GM12878 (cell line): ENCODE measurements around the gene ABCB10. TPM values are rescaled to one million over a fixed set of nuclear protein-coding genes. Genes with fewer than 3 reads are reported as not detected.

Experiments used
- ATAC-seq: fragments of 200-7000 bp; cut with Tn5 transposase; 3 replicates; pipeline ENCODE4 v1.9.1; 2020; ENCODE audit warnings: mild to moderate bottlenecking, moderate library complexity
- BruUV-seq: library from RNA; stranded (reverse); fragments of 400-500 nt; replicated peaks from 2 replicates; lab custom pipeline; 2021; lab: Mats Ljungman, UMichigan
- CTCF ChIA-PET: fragments of 300-600 bp; sonication (Branson Sonifier 250); formaldehyde crosslinking; extraction: SDS; loops from one replicate; lab custom pipeline; 2021; ENCODE audit warnings: inconsistent platforms; lab: Yijun Ruan, JAX
- POLR2A ChIA-PET: fragments of 350-600 bp; formaldehyde crosslinking; extraction: SDS; loops from one replicate; lab custom pipeline; 2021; ENCODE audit warnings: inconsistent platforms; lab: Charles Lee
- RAD21 ChIA-PET: fragments of 300-600 bp; sonication (Branson Sonifier 250); formaldehyde crosslinking; loops from one replicate; lab custom pipeline; 2023; ENCODE audit warnings: antibody characterized with exemption; ENCODE audit not compliant: unreplicated experiment; lab: Charles Lee
- SMC1A ChIA-PET: fragments of 300-600 bp; sonication (Branson Sonifier 250); formaldehyde crosslinking; loops from one replicate; lab custom pipeline; 2023; ENCODE audit not compliant: unreplicated experiment, uncharacterized antibody; lab: Charles Lee
- DNase-seq: peaks from one replicate; pipeline ENCODE4 v3.0.0-alpha.2; 2011; ENCODE audit warnings: low read depth, low spot score
- FAIRE-seq: peaks from 3 replicates; lab custom pipeline; 2011; peaks lifted over from hg19 to GRCh38; lab: Jason Lieb, UNC
- H2AFZ ChIP-seq: 2 replicates; pipeline ENCODE4 v1.6.0; 2011; ENCODE audit warnings: low read depth, low read length, control low read depth; ENCODE audit not compliant: control insufficient read depth
- H3K27ac ChIP-seq: 2 replicates; pipeline ENCODE4 v1.5.1; 2011; ENCODE audit warnings: control low read depth; ENCODE audit not compliant: control insufficient read depth, insufficient read depth
- H3K27me3 ChIP-seq, 2 experiments: replicated peaks in 1 of 2; 2 replicates each; pipeline versions ENCODE4 v1.6.0 to v1.6.1; 2011; ENCODE audit warnings: low read length in 1 of 2; ENCODE audit not compliant: control insufficient read depth in 2 of 2, insufficient read depth in 2 of 2
- H3K36me3 ChIP-seq, 2 experiments: 2 replicates each; pipeline ENCODE4 v1.5.1; 2011; ENCODE audit warnings: low read length in 1 of 2; ENCODE audit not compliant: control insufficient read depth in 2 of 2, insufficient read depth in 2 of 2
- H3K4me1 ChIP-seq: 2 replicates; pipeline ENCODE4 v1.6.1; 2011; ENCODE audit warnings: mild to moderate bottlenecking, low read length, moderate library complexity, mixed read lengths; ENCODE audit not compliant: control insufficient read depth, insufficient read depth
- H3K4me2 ChIP-seq: 2 replicates; pipeline ENCODE4 v1.6.0; 2011; ENCODE audit warnings: control low read depth; ENCODE audit not compliant: control insufficient read depth, insufficient read depth
- H3K4me3 ChIP-seq: fragments of 200-600 bp; sonication (generic); 2 replicates; pipeline ENCODE4 v1.5.1; 2016
- H3K79me2 ChIP-seq: 2 replicates; pipeline ENCODE4 v1.6.0; 2011; ENCODE audit warnings: low read length; ENCODE audit not compliant: control insufficient read depth, insufficient read depth
- H3K9ac ChIP-seq: 2 replicates; pipeline ENCODE4 v1.8.0; 2011; ENCODE audit warnings: low read length, control low read depth, mixed read lengths; ENCODE audit not compliant: control insufficient read depth, insufficient read depth
- H3K9me3 ChIP-seq: replicated peaks from 3 replicates; pipeline ENCODE4 v1.5.1; 2011; ENCODE audit warnings: mild to moderate bottlenecking, low read length; ENCODE audit not compliant: control insufficient read depth, insufficient read depth
- H4K20me1 ChIP-seq: 2 replicates; pipeline ENCODE4 v1.6.0; 2011; ENCODE audit not compliant: control insufficient read depth, insufficient read depth
- DPF2 ChIP-seq: fragments of 450-650 bp; IDR thresholded peaks from 2 replicates; pipeline ENCODE4 v1.6.1; 2017; ENCODE audit warnings: mild to moderate bottlenecking
- IRF4 ChIP-seq: IDR thresholded peaks from 2 replicates; pipeline ENCODE4 v1.6.1; 2011; ENCODE audit warnings: low read depth, low read length
- NR2C2 ChIP-seq: IDR thresholded peaks from 2 replicates; pipeline ENCODE4 v1.6.1; 2011; ENCODE audit warnings: borderline replicate concordance, low read depth; ENCODE audit not compliant: control insufficient read depth, insufficient read length
- RFX5 ChIP-seq: IDR thresholded peaks from 2 replicates; pipeline ENCODE4 v1.6.1; 2011; ENCODE audit warnings: low read depth, low read length, improper control_type of control experiment
- SMAD5 ChIP-seq: IDR thresholded peaks from 2 replicates; pipeline ENCODE4 v1.6.1; 2016; ENCODE audit warnings: antibody characterized with exemption, low read depth
- STAT1 ChIP-seq: fragments of 450-650 bp; conservative IDR thresholded peaks from 2 replicates; pipeline ENCODE4 v1.6.1; 2014; ENCODE audit warnings: antibody characterized with exemption, mild to moderate bottlenecking
- SUZ12 ChIP-seq: fragments of 200-600 bp; sonication (generic); IDR thresholded peaks from one replicate; pipeline ENCODE4 v1.6.1; 2018; ENCODE audit warnings: antibody characterized with exemption, mild to moderate bottlenecking; ENCODE audit not compliant: unreplicated experiment
- ZBTB33 ChIP-seq: fragments of 450-650 bp; IDR thresholded peaks from 2 replicates; pipeline ENCODE4 v1.6.1; 2017; ENCODE audit warnings: mild to moderate bottlenecking
- ZNF622 ChIP-seq: fragments of 450-650 bp; IDR thresholded peaks from 2 replicates; pipeline ENCODE4 v1.6.1; 2017; ENCODE audit warnings: mild to moderate bottlenecking, inconsistent platforms
- WGBS: methylation state at CpG from one replicate; pipeline ENCODE4 v1.1.6; 2016; ENCODE audit warnings: low lambda C conversion rate; ENCODE audit not compliant: insufficient replicate concordance, insufficient coverage; ENCODE audit errors: missing lambda C conversion rate; 5-methylcytosine and 5-hydroxymethylcytosine counted together
- in situ Hi-C: fragments of 300-500 bp; cut with MboI; formaldehyde crosslinking; loops from 9 replicates; pipeline ENCODE4 v1.14.3; 2018; ENCODE audit warnings: mixed read lengths
- intact Hi-C: fragments of 100-400 bp; cut with micrococcal nuclease; formaldehyde crosslinking; loops from one replicate; pipeline ENCODE4 v1.14.2; 2022; ENCODE audit not compliant: unreplicated experiment
- polyA plus RNA-seq, 11 experiments: library from polyadenylated mRNA; depleted of rRNA in 4 of 11; unstranded in 6 of 11; stranded (reverse) in 5 of 11; fragments of >200 nt; fragmentation: Nextera tagmentation in 4 of 11; fragmentation: Illumina TruSeq in 1 of 11; extraction: Ambion mirVana in 4 of 11; extraction: Trizol in 1 of 11; gene quantifications; 1 replicate in 1 of 11; 2 replicates in 10 of 11; pipeline versions ENCODE4 v1.2.1 to v1.2.3, GENCODE V29; 2011 to 2016; ENCODE audit warnings: inconsistent platforms in 2 of 11, missing spikeins in 2 of 11, low read depth in 1 of 11
- total RNA-seq, 4 experiments: library from RNA; depleted of rRNA in 3 of 4; stranded (reverse); fragments of >200 nt in 3 of 4; fragmentation: Illumina TruSeq in 1 of 4; extraction: Trizol in 1 of 4; gene quantifications; 2 replicates each; pipeline versions ENCODE4 v1.2.1 to v1.2.3, GENCODE V29; 2013 to 2021

ABCB10 gene
- total and polyA plus RNA-seq, 10 of the 15 experiments (the other 5 are each of a cell fraction or from before 2014, with no cell fraction given): 8.0 to 30.5 (median 16.7) TPM

- no TSS peak for BruUV-seq
- no peak overlapping the region for H3K9ac ChIP-seq
- CTCF ChIA-PET: interaction anchor here (1.3 kb wide), 1 partner anchor 212 kb away, joined by 6 read pairs; no protein-coding TSS in a partner anchor
- H3K79me2 ChIP-seq: no peaks in the 10 kb centered on the region
- in situ Hi-C loops: no loop called here
- no peak overlapping the region for H3K4me3 ChIP-seq
- TF ChIP-seq SUZ12 (no peak), NR2C2 (no peak), DPF2 (no peak), STAT1 (no peak), ZNF622 (no peak)
- no peak for DNase-seq
- no peak overlapping the region for H3K4me2 ChIP-seq
- H3K27ac ChIP-seq: no peak overlapping the region
- peaks cover 8 to 24% of the 10 kb centered on the region in 2 experiments for H3K36me3 ChIP-seq
- H3K4me1 ChIP-seq: no peaks in the 10 kb centered on the region
- intact Hi-C loops: no loop called here
- POLR2A ChIA-PET: no interaction called here
- H3K9me3 ChIP-seq: no peaks in the 10 kb centered on the region
- H3K27me3 ChIP-seq: no peaks in the 10 kb centered on the region
- ATAC-seq: no peak
- WGBS: 100% methylated on average over 3 of the region's 3 CpGs
- SMC1A ChIA-PET: interaction anchor here (1.2 kb wide), 1 partner anchor 11 kb away, joined by 3 read pairs; no protein-coding TSS in a partner anchor
- RAD21 ChIA-PET: interaction anchor here (1.1 kb wide), 1 partner anchor 11 kb away, joined by 3 read pairs; no protein-coding TSS in a partner anchor
- FAIRE-seq: no peak
- no peaks in the 10 kb centered on the region; the same call in 1 of the 2 replicates for H4K20me1 ChIP-seq
- no peak overlapping the region for H2AFZ ChIP-seq
These were observed 87.3 kb downstream of the ABCB10 start for GRCh38 chr1:229471175-229471574.

GRCh38 chr1:229470406-229471043 lies 88.0 kb downstream of the ABCB10 start:
- Histone ChIP-seq H3K4me1 (no peaks in the 10 kb centered on the region), H3K4me2 (no peak overlapping the region), H2AFZ (no peak overlapping the region), H3K4me3 (no peak overlapping the region), H3K9me3 (no peaks in the 10 kb centered on the region), H3K9ac (no peak overlapping the region), H3K27ac (no peak overlapping the region), H3K79me2 (no peaks in the 10 kb centered on the region), H4K20me1 (no peaks in the 10 kb centered on the region; the same call in 1 of the 2 replicates), H3K36me3 (peaks cover 8 to 24% of the 10 kb centered on the region in 2 experiments), H3K27me3 (no peaks in the 10 kb centered on the region)
- POLR2A ChIA-PET: no interaction called here
- in situ Hi-C loops: no loop called here
- no peak for ATAC-seq
- SMC1A ChIA-PET: no interaction called here
- BruUV-seq: no TSS peak
- FAIRE-seq: no peak
- intact Hi-C loops: no loop called here
- WGBS: 90% methylated on average over 8 of the region's 8 CpGs
- no peak for DNase-seq
- RAD21 ChIA-PET: interaction anchor here (1.1 kb wide), 1 partner anchor 11 kb away, joined by 3 read pairs; no protein-coding TSS in a partner anchor
- CTCF ChIA-PET: interaction anchor here (1.3 kb wide), 1 partner anchor 212 kb away, joined by 6 read pairs; no protein-coding TSS in a partner anchor
- no peak for TF ChIP-seq NR2C2
- TF ChIP-seq ZBTB33: no peak
- no peak for TF ChIP-seq IRF4
- no peak for TF ChIP-seq SMAD5
- no peak for TF ChIP-seq RFX5
